Measurements from ENCODE around the gene REXO4.

REXO4 gene

DNA sequence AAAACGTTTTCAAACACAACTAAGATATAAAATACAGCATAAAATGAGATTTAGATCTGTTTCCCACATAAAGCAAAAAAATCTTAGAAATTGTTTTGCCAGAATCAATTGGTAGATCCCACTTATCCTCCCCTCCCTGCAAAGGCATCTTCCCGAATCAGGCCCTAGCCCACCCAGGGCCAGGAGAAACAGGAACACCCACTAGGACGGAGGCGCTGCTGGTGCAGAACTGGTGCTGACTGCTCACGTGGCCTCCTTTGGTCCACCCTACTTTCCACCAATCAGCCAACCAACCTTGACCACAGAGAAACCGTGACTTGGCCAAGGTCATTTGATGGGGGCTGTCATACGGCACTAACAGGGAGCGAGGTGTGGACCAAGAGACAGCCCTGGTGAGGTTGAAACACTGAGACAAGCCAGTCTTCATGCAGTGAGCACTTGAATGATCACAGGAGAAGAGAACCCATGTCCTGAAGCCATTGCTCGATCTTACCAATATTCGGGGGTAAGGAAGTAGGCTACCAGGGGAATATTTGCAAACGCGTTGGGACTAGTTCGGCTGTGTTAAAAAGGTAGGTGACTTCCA, 56.2 kb downstream of the REXO4 start:
- no peak overlapping the region for H3K4me2 ChIP-seq (ENCODE audit: insufficient read depth, low read length, poor library complexity, severe bottlenecking)
- H3K4me3 ChIP-seq (ENCODE audit: low read length in 2 of 2): no peak overlapping the region
- peaks cover 4 to 6% of the 10 kb centered on the region in 2 donors for H3K4me1 ChIP-seq (ENCODE audit: control insufficient read depth in 2 of 2, insufficient read depth in 1 of 2, low read depth in 1 of 2, low read length in 2 of 2)
- peaks cover 50 to 91% of the 10 kb centered on the region in 2 donors for H3K36me3 ChIP-seq (replicated peaks in 1 of 2; ENCODE audit: control insufficient read depth in 2 of 2, insufficient read depth in 2 of 2, low read length in 2 of 2)
- no peak overlapping the region for H3K27ac ChIP-seq (replicated peaks; ENCODE audit: low read length)
- no peak overlapping the region for H3K18ac ChIP-seq (ENCODE audit: low read length)
- H2BK120ac ChIP-seq (ENCODE audit: low read depth, low read length): no peak overlapping the region
- H2AK5ac ChIP-seq (ENCODE audit: low read depth, low read length): no peak overlapping the region
- H3K4ac ChIP-seq (ENCODE audit: low read length): no peak overlapping the region
- no peak overlapping the region for H2BK15ac ChIP-seq (ENCODE audit: low read length)
- no peak overlapping the region for H3K9ac ChIP-seq (ENCODE audit: low read depth, low read length, poor library complexity)
- H3K14ac ChIP-seq (ENCODE audit: low read length): no peak overlapping the region
- H2BK5ac ChIP-seq (ENCODE audit: low read length): no peak overlapping the region
- H3K79me1 ChIP-seq (ENCODE audit: low read depth, low read length): peaks cover 16% of the 10 kb centered on the region
- H4K91ac ChIP-seq (ENCODE audit: low read depth, low read length, poor library complexity): no peak overlapping the region
- DNase-seq (ENCODE audit: low spot score): no peak
- no peak overlapping the region for H2BK12ac ChIP-seq (ENCODE audit: low read length)
- H3K27me3 ChIP-seq (ENCODE audit: control insufficient read depth in 3 of 3, insufficient read depth in 3 of 3, low read depth in 1 of 3, low read length in 3 of 3): no peaks in the 10 kb centered on the region
- H3K23ac ChIP-seq (ENCODE audit: low read depth, low read length, poor library complexity): no peak overlapping the region
- no peaks in the 10 kb centered on the region for H3K9me3 ChIP-seq (replicated peaks in 1 of 2; ENCODE audit: control insufficient read depth in 2 of 2, insufficient read depth in 1 of 2, low read depth in 1 of 2, low read length in 2 of 2)
- H2AFZ ChIP-seq (ENCODE audit: low read length): no peak overlapping the region
- H4K8ac ChIP-seq (ENCODE audit: low read depth, low read length): no peak overlapping the region
- WGBS, 2 donors (ENCODE audit: extremely low coverage in 2 of 2, insufficient read length in 2 of 2, insufficient replicate concordance in 1 of 2): no CpG with 5 or more reads among the region's 13 CpGs

DNA sequence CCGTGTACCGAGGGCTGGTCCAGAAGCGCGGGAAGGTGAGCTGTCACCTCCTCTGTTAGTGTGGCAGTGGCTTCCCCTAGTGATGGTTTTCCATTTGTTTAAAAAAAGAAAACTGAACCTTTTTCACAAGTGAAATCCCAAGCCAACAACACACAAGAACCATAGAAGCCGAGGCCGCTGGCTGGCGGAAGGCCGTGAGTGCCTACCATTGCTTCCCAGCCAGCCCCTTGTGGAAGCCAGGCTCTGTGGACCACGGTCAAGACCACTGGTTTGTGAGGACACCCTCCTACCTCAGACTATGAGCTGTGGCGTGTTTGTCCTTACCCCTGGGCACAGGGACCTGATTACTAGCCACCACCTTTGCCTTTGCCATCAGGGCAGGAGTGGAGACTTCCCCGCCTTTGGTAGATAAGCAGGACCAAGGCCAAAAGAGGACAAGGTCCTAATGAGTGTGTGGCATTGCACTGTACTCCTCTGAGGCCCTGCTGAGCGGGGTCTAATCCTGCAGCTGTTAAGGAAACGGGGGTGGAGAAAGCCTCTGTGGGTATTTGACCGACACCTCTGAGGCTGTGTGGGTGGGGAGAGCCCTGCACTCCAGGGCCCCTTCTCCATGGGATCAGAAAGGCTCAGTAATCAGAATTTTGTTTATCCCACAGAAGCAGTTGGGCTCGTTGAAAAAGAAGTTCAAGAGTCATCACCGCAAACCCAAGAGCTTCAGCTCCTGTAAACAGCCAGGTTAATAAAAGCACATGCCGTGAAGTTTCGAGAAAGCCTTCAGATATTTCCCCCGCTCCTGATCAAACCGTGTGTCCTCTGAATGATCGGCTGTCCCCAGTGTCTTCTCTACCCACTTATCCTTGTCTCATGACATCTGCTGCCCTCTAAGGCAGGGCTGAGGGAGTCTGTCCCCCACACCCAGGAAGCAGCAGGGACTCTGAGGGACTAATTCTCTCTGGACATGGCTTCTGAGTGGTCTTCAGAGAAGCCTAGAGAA, 57.1 kb downstream of the REXO4 start:
- Histone ChIP-seq H3K36me3 (replicated peaks in 1 of 2; ENCODE audit: control insufficient read depth in 2 of 2, insufficient read depth in 2 of 2, low read length in 2 of 2) (peaks cover 43 to 82% of the 10 kb centered on the region in 2 donors), H2AK5ac (ENCODE audit: low read depth, low read length) (no peak overlapping the region)
- WGBS, 2 donors (ENCODE audit: extremely low coverage in 2 of 2, insufficient read length in 2 of 2, insufficient replicate concordance in 1 of 2): no CpG with 5 or more reads among the region's 21 CpGs

DNA sequence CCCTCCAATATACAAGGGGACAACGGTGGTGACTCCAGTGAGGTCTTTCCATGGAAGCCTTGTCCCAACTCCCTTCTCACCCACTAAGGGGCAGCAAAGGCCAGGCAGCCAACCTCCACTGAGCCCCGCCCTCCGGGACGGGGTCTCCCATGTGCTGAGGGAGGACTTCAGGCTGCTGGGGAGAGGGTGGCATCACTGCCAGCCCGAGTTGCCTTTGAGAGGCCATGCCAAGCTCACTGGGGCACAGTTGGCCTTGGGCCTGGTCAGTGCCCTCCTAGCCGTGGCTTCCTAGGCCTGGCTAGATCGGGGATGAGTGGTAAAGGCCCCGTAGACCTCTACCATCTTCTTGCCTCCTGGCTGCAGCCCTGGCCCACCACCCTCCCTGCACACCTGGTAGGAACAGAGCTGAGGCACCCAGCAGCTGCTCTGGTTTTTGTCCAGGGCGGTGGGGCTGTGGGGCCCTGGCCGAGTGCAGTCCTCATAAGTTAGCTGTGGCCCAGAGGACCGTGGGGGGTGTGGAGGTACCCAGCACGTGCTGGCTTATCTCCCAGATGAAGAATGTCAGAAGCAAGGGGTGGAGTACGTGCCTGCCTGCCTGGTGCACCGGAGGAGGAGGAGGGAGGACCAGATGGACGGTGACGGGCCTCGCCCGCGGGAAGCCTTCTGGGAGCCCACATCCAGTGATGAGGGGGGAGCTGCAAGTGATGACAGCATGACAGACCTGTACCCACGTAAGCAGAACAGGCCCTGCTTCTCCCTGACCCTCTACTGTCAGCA, 58.2 kb downstream of the REXO4 start:
- H3K27ac ChIP-seq (replicated peaks; ENCODE audit: low read length): no peak overlapping the region
- no peak for DNase-seq (ENCODE audit: low spot score)

More for the DNA sequence above, 57.1 kb downstream of the REXO4 start:
- H3K27me3 ChIP-seq (ENCODE audit: control insufficient read depth in 3 of 3, insufficient read depth in 3 of 3, low read depth in 1 of 3, low read length in 3 of 3): no peaks in the 10 kb centered on the region
- H3K4me2 ChIP-seq (ENCODE audit: insufficient read depth, low read length, poor library complexity, severe bottlenecking): no peak overlapping the region
- H3K18ac ChIP-seq (ENCODE audit: low read length): no peak overlapping the region
- no peak overlapping the region for H3K4ac ChIP-seq (ENCODE audit: low read length)
- H2BK120ac ChIP-seq (ENCODE audit: low read depth, low read length): no peak overlapping the region
- DNase-seq (ENCODE audit: low spot score): no peak
- no peak overlapping the region for H3K14ac ChIP-seq (ENCODE audit: low read length)
- H3K9ac ChIP-seq (ENCODE audit: low read depth, low read length, poor library complexity): no peak overlapping the region
- no peak overlapping the region for H2AFZ ChIP-seq (ENCODE audit: low read length)
- H4K8ac ChIP-seq (ENCODE audit: low read depth, low read length): no peak overlapping the region
- H2BK12ac ChIP-seq (ENCODE audit: low read length): no peak overlapping the region
- H2BK15ac ChIP-seq (ENCODE audit: low read length): no peak overlapping the region
- no peak overlapping the region for H3K23ac ChIP-seq (ENCODE audit: low read depth, low read length, poor library complexity)
- H3K27ac ChIP-seq (replicated peaks; ENCODE audit: low read length): no peak overlapping the region
- H2BK5ac ChIP-seq (ENCODE audit: low read length): no peak overlapping the region
- H4K91ac ChIP-seq (ENCODE audit: low read depth, low read length, poor library complexity): no peak overlapping the region
- no peak overlapping the region for H3K4me3 ChIP-seq (ENCODE audit: low read length in 2 of 2)
- no peaks in the 10 kb centered on the region for H3K9me3 ChIP-seq (replicated peaks in 1 of 2; ENCODE audit: control insufficient read depth in 2 of 2, insufficient read depth in 1 of 2, low read depth in 1 of 2, low read length in 2 of 2)
- peaks cover 4 to 10% of the 10 kb centered on the region in 2 donors for H3K4me1 ChIP-seq (ENCODE audit: control insufficient read depth in 2 of 2, insufficient read depth in 1 of 2, low read depth in 1 of 2, low read length in 2 of 2)
- H3K79me1 ChIP-seq (ENCODE audit: low read depth, low read length): peaks cover 17% of the 10 kb centered on the region

More for the DNA sequence above, 58.2 kb downstream of the REXO4 start:
- Histone ChIP-seq H3K4me2 (ENCODE audit: insufficient read depth, low read length, poor library complexity, severe bottlenecking) (no peak overlapping the region), H3K23ac (ENCODE audit: low read depth, low read length, poor library complexity) (peak overlapping the region; percentile 20), H2AFZ (ENCODE audit: low read length) (no peak overlapping the region), H2AK5ac (ENCODE audit: low read depth, low read length) (peak overlapping the region; percentile 20), H3K27me3 (ENCODE audit: control insufficient read depth in 3 of 3, insufficient read depth in 3 of 3, low read depth in 1 of 3, low read length in 3 of 3) (no peaks in the 10 kb centered on the region), H2BK120ac (ENCODE audit: low read depth, low read length) (no peak overlapping the region), H3K36me3 (replicated peaks in 1 of 2; ENCODE audit: control insufficient read depth in 2 of 2, insufficient read depth in 2 of 2, low read length in 2 of 2) (peaks cover 35 to 70% of the 10 kb centered on the region in 2 donors), H4K91ac (ENCODE audit: low read depth, low read length, poor library complexity) (no peak overlapping the region), H2BK15ac (ENCODE audit: low read length) (no peak overlapping the region), H3K4ac (ENCODE audit: low read length) (no peak overlapping the region), H3K14ac (ENCODE audit: low read length) (no peak overlapping the region), H3K9me3 (replicated peaks in 1 of 2; ENCODE audit: control insufficient read depth in 2 of 2, insufficient read depth in 1 of 2, low read depth in 1 of 2, low read length in 2 of 2) (no peaks in the 10 kb centered on the region), H2BK12ac (ENCODE audit: low read length) (no peak overlapping the region), H4K8ac (ENCODE audit: low read depth, low read length) (no peak overlapping the region), H3K4me3 (ENCODE audit: low read length in 2 of 2) (no peak overlapping the region), H3K9ac (ENCODE audit: low read depth, low read length, poor library complexity) (no peak overlapping the region), H3K18ac (ENCODE audit: low read length) (no peak overlapping the region), H3K79me1 (ENCODE audit: low read depth, low read length) (peaks cover 16% of the 10 kb centered on the region), H2BK5ac (ENCODE audit: low read length) (no peak overlapping the region), H3K4me1 (ENCODE audit: control insufficient read depth in 2 of 2, insufficient read depth in 1 of 2, low read depth in 1 of 2, low read length in 2 of 2) (peaks cover 4 to 10% of the 10 kb centered on the region in 2 donors)
- no CpG with 5 or more reads among the region's 20 CpGs for WGBS, 2 donors (ENCODE audit: extremely low coverage in 2 of 2, insufficient read length in 2 of 2, insufficient replicate concordance in 1 of 2)
